Erythroblast (primary cell): Measurements from ENCODE around the gene ALDH18A1.

ENCODE experiments used
- DNase-seq, 2 experiments: peaks; one replicate each; lab custom pipeline; 2025; lab: John Stamatoyannopoulos, UW
- GATA1 ChIP-seq: IDR thresholded peaks from 2 replicates; pipeline ENCODE4 v1.6.1; 2011; ENCODE audit warnings: low read depth, mild to moderate bottlenecking, control low read depth, low read length, moderate library complexity
- POLR2A ChIP-seq: IDR thresholded peaks from 2 replicates; pipeline ENCODE4 v1.6.1; 2011; ENCODE audit warnings: mild to moderate bottlenecking, low read length

The ALDH18A1 gene

DNA sequence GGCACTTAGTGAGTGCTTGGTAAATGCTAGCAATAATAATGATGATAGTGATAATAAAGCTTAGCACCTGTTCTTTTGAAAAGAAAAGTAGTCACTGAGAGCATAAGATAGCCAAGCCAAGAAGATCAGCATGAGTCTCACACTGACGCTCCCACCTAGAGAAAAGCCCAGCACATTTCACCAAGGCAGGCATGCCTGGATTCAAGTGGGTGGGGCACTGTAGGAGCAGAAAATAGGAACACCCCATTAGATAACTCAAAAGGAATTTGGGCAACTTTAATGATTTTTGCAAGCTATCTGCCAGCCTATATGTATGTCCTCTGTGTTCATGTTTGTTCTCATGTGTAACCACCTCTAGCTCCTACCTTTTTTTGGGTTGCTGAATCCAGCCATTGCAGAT is 77.2 kb downstream of the ALDH18A1 start:
- no peak for DNase-seq

DNA sequence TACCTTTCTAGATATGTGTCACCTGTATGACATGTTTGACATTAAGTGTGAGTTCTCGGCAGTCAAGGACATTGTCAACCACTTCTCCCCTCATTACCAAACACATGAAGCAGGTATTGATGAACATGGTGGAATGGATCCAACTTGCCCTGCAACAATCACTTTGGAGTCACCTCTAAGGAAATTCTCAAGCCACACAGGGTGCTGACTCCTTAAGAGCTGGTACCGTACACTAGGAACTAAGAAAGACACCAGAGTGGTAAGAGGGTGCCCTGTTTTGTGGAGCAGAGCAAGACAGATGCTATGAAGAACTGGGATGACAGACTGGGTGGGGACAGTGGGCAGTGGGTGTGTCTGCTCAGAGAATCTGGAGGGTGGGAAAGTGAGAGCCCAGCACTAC is 77.9 kb downstream of the ALDH18A1 start:
- no peak for DNase-seq
- no peak for TF ChIP-seq POLR2A
- TF ChIP-seq GATA1: no peak

More for the DNA sequence above, 77.2 kb downstream of the ALDH18A1 start:
- TF ChIP-seq GATA1: no peak

DNA sequence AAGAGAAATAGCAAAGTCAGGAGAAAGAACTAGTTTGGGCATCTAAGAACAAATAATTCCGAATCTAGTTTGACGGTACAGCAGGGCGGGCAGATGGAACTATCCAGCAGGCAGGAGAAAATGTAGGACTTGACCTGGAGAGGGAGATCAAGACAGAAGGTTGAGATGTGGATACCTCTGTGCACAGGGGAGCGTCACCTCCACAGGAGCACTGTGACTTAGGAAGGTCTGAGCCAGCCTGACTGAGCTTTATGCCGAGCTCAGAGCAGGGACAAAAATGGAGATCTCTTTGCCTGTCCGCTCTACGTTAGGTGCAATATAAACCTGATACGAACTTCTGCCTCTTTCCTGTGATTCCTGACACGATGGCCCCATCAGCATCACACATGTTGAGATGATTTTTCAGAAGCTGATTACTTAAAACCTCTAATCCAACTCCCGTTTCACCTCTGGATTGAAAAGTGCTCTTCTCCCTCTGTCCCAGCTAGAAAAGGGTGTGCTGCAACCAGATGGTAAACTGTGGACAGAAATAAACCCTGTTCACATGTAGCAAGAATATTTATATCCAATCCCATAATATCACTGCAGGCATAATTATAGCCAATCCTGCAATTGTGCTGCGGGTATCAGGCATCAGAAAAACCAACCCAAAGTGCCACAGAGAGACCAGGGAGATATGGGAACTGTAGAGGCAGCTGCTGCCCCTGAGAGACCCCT is 81.7 kb downstream of the ALDH18A1 start:
- TF ChIP-seq GATA1 (no peak), POLR2A (no peak)
- no peak for DNase-seq

- no peak for DNase-seq
- no peak for TF ChIP-seq GATA1
- no peak for TF ChIP-seq POLR2A
Measured at GRCh38 chr10:95573964-95574604, 82.4 kb downstream of the ALDH18A1 start.

DNA sequence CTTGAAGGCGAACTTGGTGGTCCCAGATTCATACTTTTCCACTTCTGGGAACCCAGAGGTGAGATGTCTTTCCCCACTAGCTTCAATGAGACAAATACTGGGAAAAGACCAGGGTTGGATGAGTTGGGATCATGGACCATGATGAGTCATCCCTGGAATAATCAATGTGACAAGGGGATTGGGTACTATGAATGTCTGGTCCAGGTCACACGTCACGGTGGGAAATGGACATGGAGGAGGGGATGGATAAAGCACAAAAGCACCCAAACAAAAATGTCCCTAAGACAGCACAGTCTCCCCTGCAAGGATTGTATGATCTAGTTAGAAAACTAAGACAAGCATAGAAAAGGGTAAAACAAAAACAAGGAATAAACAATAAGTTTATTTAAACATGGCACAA is 83.0 kb downstream of the ALDH18A1 start:
- TF ChIP-seq GATA1 (no peak), POLR2A (no peak)
- DNase-seq: no peak

DNA sequence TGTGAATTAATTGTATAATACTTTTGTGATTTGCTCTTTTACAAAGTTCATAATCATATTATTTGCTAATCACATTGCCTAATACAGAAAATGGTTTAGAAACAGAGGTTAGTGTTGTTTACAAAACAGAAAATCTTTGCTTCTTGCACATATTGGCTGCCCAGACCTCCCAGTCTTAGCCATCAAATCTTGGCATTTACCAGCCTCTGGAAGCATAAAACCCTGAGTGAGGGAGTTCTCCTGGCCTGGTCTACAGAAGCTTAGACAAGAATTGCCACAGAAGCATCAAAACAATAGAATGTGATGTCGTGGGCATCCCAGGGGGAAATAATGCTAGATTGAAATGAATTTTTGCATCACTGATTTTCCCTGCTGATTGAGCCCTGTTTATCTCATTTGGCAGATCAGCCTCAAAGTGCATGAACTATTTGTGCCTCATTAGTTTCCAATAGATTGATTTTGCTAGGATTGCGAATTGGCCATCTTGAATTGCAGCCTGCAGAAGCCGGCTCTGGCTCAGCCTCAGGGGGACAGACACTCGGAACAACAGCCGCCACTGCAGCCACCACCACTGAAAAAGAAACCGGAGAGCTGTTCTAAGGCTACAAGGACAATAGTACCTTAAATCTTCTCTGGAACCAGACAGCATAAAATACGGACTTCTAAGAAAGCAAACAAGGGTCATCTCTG is 84.2 kb downstream of the ALDH18A1 start:
- no peak for TF ChIP-seq POLR2A
- TF ChIP-seq GATA1: no peak
- no peak for DNase-seq

- no peak for DNase-seq
- TF ChIP-seq POLR2A (no peak), GATA1 (no peak)
Measured at GRCh38 chr10:95571390-95571789, 85.1 kb downstream of the ALDH18A1 start.

GRCh38 chr10:95569368-95569767 is 87.1 kb downstream of the ALDH18A1 start:
- TF ChIP-seq POLR2A: no peak
- TF ChIP-seq GATA1: no peak
- DNase-seq: no peak

- TF ChIP-seq POLR2A (no peak), GATA1 (no peak)
- DNase-seq: peak in 1 of 2 experiments; percentile 19
Measured at GRCh38 chr10:95567903-95568630, 88.4 kb downstream of the ALDH18A1 start.

- TF ChIP-seq GATA1 (no peak), POLR2A (no peak)
- no peak for DNase-seq
Measured at GRCh38 chr10:95566136-95566535, 90.4 kb downstream of the ALDH18A1 start.

GRCh38 chr10:95565336-95565735 is 91.2 kb downstream of the ALDH18A1 start:
- TF ChIP-seq GATA1 (no peak), POLR2A (no peak)
- DNase-seq: no peak

GRCh38 chr10:95564291-95564690 is 92.2 kb downstream of the ALDH18A1 start:
- DNase-seq: no peak
- TF ChIP-seq GATA1 (no peak), POLR2A (no peak)

- TF ChIP-seq GATA1: no peak
- no peak for TF ChIP-seq POLR2A
- DNase-seq: no peak
Measured at GRCh38 chr10:95562341-95562965, 94.1 kb downstream of the ALDH18A1 start.
